ENCODE measurements around the gene TSKU.

The TSKU gene

GRCh38 chr11:76764941-76765665 lies 18.1 kb upstream of the TSKU start:
- in situ Hi-C loops (cut with HindIII; ENCODE audit: low sequenced_read_pairs), result no loop called here

GRCh38 chr11:76765863-76766350 lies 17.2 kb upstream of the TSKU start:
- H3K4me3 ChIP-seq (ENCODE audit: low read depth, low read length), result no peak overlapping the region
- TF ChIP-seq CTCF (IDR thresholded peaks at IDR 0.05; ENCODE audit: low read depth, low read length), result no peak
- DNase-seq (ENCODE audit: low read depth, low spot score), result no peak
- in situ Hi-C loops (cut with HindIII; ENCODE audit: low sequenced_read_pairs), result no loop called here

More at GRCh38 chr11:76764941-76765665, 18.1 kb upstream of the TSKU start:
- no peak for TF ChIP-seq CTCF (IDR thresholded peaks at IDR 0.05; ENCODE audit: low read depth, low read length)
- no peak for DNase-seq (ENCODE audit: low read depth, low spot score)
- no peak overlapping the region for H3K4me3 ChIP-seq (ENCODE audit: low read depth, low read length)

GRCh38 chr11:76766521-76766920 lies 16.6 kb upstream of the TSKU start:
- no peak for DNase-seq (ENCODE audit: low read depth, low spot score)
- no peak for TF ChIP-seq CTCF (IDR thresholded peaks at IDR 0.05; ENCODE audit: low read depth, low read length)
- in situ Hi-C loops (cut with HindIII; ENCODE audit: low sequenced_read_pairs), result no loop called here
- no peak overlapping the region for H3K4me3 ChIP-seq (ENCODE audit: low read depth, low read length)

- no peak overlapping the region for H3K4me3 ChIP-seq (ENCODE audit: low read depth, low read length)
- DNase-seq (ENCODE audit: low read depth, low spot score), result no peak
- in situ Hi-C loops (cut with HindIII; ENCODE audit: low sequenced_read_pairs), result no loop called here
- TF ChIP-seq CTCF (IDR thresholded peaks at IDR 0.05; ENCODE audit: low read depth, low read length), result no peak
These were observed 15.5 kb upstream of the TSKU start for GRCh38 chr11:76767659-76768058.

GRCh38 chr11:76768088-76768908 lies 14.9 kb upstream of the TSKU start:
- DNase-seq (ENCODE audit: low read depth, low spot score), result no peak
- in situ Hi-C loops (cut with HindIII; ENCODE audit: low sequenced_read_pairs), result no loop called here
- TF ChIP-seq CTCF (IDR thresholded peaks at IDR 0.05; ENCODE audit: low read depth, low read length), result no peak
- H3K4me3 ChIP-seq (ENCODE audit: low read depth, low read length), result no peak overlapping the region

GRCh38 chr11:76768909-76769560 lies 14.1 kb upstream of the TSKU start:
- in situ Hi-C loops (cut with HindIII; ENCODE audit: low sequenced_read_pairs), result no loop called here
- peak; percentile 54 for DNase-seq (ENCODE audit: low read depth, low spot score)
- TF ChIP-seq CTCF (IDR thresholded peaks at IDR 0.05; ENCODE audit: low read depth, low read length), result no peak

More at GRCh38 chr11:76768909-76769560, 14.1 kb upstream of the TSKU start:
- H3K4me3 ChIP-seq (ENCODE audit: low read depth, low read length), result no peak overlapping the region
